T-helper 1 cell treated with Interleukin-12 subunit alpha and Interleukin-12 subunit beta and Interleukin-4 antibody, amounts not matched to agents 30 μg/mL and 1 μg/mL, for 36 hours (primary cell): ENCODE results near the gene HACE1.
"Not testable (repeated sequence)": the region's sequence is repeated elsewhere in the genome, so short reads cannot be mapped to it uniquely, and the experiment has no call there.

Experiments used
- H3K27ac Mint-ChIP-seq: one replicate; pipeline ENCODE4 v1.8.0; 2021; ENCODE audit warnings: mild to moderate bottlenecking, mixed read lengths
- H3K27me3 Mint-ChIP-seq: one replicate; pipeline ENCODE4 v1.8.0; 2021; ENCODE audit warnings: low read depth, mixed read lengths
- H3K36me3 Mint-ChIP-seq: one replicate; pipeline ENCODE4 v1.8.0; 2021; ENCODE audit warnings: low read depth, mixed read lengths
- H3K4me1 Mint-ChIP-seq: one replicate; pipeline ENCODE4 v1.8.0; 2021; ENCODE audit warnings: low read depth, mixed read lengths
- H3K4me3 Mint-ChIP-seq: one replicate; pipeline ENCODE4 v1.8.0; 2021; ENCODE audit warnings: mild to moderate bottlenecking, moderate library complexity, mixed read lengths
- H3K9me3 Mint-ChIP-seq: one replicate; pipeline ENCODE4 v1.8.0; 2021; ENCODE audit warnings: mixed read lengths

The HACE1 gene, protein sequence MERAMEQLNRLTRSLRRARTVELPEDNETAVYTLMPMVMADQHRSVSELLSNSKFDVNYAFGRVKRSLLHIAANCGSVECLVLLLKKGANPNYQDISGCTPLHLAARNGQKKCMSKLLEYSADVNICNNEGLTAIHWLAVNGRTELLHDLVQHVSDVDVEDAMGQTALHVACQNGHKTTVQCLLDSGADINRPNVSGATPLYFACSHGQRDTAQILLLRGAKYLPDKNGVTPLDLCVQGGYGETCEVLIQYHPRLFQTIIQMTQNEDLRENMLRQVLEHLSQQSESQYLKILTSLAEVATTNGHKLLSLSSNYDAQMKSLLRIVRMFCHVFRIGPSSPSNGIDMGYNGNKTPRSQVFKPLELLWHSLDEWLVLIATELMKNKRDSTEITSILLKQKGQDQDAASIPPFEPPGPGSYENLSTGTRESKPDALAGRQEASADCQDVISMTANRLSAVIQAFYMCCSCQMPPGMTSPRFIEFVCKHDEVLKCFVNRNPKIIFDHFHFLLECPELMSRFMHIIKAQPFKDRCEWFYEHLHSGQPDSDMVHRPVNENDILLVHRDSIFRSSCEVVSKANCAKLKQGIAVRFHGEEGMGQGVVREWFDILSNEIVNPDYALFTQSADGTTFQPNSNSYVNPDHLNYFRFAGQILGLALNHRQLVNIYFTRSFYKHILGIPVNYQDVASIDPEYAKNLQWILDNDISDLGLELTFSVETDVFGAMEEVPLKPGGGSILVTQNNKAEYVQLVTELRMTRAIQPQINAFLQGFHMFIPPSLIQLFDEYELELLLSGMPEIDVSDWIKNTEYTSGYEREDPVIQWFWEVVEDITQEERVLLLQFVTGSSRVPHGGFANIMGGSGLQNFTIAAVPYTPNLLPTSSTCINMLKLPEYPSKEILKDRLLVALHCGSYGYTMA

DNA sequence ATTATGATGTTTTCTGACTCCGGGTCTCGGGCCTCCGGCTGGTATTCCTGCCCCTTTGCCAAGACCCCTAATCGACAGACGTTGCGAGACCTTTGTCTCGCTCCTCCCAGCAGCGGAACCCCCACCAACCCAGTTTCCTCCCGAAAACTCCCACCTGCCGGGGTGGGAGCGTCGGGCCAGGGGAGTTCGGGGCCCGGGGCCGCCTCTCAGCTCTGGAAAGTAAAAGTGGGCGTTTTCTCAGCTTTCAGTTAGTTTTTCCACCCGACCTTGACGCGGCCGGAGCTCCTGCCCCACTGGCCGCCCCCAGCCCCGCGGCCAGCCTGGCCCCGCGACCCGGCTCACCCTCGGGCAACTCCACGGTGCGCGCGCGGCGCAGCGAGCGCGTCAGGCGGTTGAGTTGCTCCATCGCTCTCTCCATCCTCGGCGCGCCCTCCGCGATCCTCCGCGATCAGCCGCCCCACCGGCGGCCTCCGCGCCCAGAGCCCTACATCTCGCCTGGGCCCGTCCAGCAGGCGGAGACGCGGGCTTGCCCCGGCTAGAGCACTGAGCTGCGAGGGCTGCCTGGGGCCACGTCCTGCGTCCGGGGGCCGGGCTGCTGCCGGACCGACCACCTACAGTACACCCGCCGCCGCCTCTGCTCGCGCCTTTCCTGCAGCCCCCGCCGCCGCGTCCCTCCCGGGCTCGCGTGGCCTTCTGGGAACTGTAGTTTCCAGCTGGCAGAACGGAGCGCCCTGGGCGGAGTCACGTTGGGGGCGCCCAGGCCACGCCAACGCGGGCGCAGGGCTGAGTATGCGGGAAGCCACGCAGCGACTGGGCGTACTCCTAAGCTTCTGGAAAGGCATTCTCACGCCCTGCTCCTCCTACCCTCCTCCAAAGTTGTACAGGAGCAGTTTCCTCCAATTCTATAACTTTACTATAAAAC is at the start of gene HACE1:
TSS of gene HACE1 (minus strand) at position 695 of the 922 bp plus-strand sequence. CDS start at position 418, 277 bp downstream.
- H3K36me3 Mint-ChIP-seq, result peaks cover 5% of the 10 kb centered on the region
- peak within 1 kb of the TSS; percentile 77 for H3K27ac Mint-ChIP-seq
- peaks cover 23% of the 10 kb centered on the region for H3K4me1 Mint-ChIP-seq
- peak within 1 kb of the TSS; percentile 90 for H3K4me3 Mint-ChIP-seq
- H3K9me3 Mint-ChIP-seq, result no peaks in the 10 kb centered on the region
- H3K27me3 Mint-ChIP-seq, result peaks cover 8% of the 10 kb centered on the region

DNA sequence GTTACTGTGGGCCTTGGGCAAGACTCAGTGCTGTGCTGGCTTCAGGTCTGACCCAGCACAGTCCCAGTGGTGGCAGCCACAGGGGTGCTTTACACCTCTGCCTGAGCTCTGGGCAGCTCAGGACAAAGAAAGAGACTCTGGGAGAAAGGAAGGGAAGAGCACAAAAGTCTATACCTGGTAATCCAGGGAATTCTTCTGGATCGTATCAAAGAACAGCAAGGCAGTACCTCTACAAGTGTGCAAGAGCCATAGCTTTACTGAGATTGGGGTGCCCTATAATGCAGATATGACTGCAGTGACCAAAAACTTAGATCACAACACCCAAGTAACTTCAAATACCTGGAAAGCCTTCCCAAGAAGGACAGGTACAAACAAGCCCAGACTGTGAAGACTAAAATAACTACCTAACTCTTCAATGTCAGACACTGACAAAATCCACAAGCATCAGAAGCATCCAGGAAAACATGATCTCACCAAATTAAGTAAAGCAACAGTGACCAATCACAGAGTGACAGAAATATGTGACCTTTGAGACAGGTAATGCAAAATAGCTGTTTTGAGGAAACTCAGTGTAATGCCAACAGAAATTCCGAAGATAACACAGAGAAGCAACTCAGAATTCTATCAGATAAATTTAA is 49.3 kb upstream of the HACE1 start:
- H3K36me3 Mint-ChIP-seq, result no peaks in the 10 kb centered on the region
- H3K4me3 Mint-ChIP-seq, result no peak overlapping the region
- no peaks in the 10 kb centered on the region for H3K9me3 Mint-ChIP-seq
- H3K27me3 Mint-ChIP-seq, result peaks cover 20% of the 10 kb centered on the region
- H3K4me1 Mint-ChIP-seq, result no peaks in the 10 kb centered on the region
- H3K27ac Mint-ChIP-seq, result no peak overlapping the region

DNA sequence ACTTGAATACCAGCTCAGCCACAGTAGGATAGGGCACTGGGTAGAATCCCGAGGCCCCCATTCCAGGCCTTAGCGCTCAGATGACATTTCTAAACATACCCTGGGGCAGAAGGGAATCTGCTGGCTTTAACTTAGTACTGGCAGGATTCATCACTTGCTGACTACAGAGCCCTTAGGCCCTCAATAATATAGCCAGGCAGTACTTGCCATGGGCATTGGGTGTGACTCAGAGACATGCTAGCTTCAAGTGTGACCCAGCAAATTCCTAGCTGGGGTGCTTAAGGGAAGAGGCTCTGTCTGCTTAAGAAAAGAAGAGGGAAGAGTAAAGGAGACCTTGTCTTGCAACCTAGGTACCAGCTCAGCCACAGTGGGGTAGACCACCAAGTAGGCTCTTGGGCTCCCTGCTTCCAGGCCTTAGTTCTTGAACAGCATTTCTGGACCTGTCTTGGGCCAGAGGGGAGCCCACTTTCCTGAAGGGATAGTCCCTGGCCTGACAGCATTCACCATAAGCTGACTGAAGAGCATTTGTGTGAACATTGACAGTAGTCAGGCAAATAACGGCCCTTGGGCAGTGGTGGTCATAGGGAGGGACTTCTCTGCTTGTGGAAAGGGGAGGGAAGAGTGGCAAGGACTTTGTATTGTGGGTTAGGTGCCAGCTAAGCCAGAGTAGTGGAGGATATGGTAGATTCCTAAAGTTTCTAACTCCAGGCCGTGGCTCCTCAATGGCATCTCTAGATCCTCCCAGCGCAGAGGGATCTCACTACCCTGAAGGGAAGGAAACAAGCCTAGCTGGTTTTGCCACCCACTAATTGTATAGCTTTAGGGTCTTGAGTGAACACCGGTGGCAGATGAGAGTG is 48.5 kb upstream of the HACE1 start:
- H3K27ac Mint-ChIP-seq, result no peak overlapping the region
- peaks cover 14% of the 10 kb centered on the region for H3K27me3 Mint-ChIP-seq
- H3K9me3 Mint-ChIP-seq, result no peaks in the 10 kb centered on the region
- H3K4me1 Mint-ChIP-seq, result no peaks in the 10 kb centered on the region
- no peak overlapping the region for H3K4me3 Mint-ChIP-seq
- H3K36me3 Mint-ChIP-seq, result no peaks in the 10 kb centered on the region

DNA sequence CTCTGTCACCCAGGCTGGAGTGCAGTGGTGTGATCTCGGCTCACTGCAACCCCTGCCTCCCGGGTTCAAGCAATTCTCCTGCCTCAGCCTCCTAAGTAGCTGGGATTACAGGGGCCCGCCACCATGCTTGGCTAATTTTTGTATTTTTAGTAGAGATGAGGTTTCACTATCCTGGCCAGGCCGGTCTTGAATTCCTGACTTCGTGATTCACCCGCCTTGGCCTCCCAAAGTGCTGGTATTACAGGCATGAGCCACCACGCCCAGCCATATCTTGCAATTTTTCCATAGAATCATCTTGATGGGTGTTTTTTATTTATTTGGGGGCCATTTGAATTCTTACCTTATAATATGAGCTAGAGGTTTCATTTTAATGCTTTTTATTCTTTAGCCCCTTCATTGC is 39.2 kb upstream of the HACE1 start:
- not testable (repeated sequence) for H3K4me1 Mint-ChIP-seq, H3K9me3 Mint-ChIP-seq, H3K27me3 Mint-ChIP-seq, H3K4me3 Mint-ChIP-seq, H3K36me3 Mint-ChIP-seq, H3K27ac Mint-ChIP-seq

DNA sequence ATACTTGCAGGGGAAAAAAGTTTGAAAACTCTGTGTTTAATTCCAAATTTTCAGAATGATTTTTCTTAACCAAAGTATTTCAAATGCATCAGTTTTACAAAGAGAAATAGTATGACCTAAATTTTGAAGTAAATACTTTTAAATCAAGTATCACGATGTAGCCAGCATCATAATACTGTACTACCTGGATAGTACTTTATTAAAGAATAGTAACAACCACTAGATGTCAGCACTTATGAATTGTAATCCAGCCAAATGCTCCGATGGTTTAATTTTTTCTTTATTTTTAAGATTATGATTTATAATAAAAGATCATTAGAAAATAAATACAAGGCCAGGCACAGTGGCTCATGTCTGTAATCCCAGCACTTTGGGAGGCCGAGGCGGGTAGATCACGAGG is 37.2 kb upstream of the HACE1 start:
- no peaks in the 10 kb centered on the region for H3K4me1 Mint-ChIP-seq
- no peak overlapping the region for H3K27ac Mint-ChIP-seq
- H3K27me3 Mint-ChIP-seq, result peaks cover 7% of the 10 kb centered on the region
- H3K4me3 Mint-ChIP-seq, result no peak overlapping the region
- H3K36me3 Mint-ChIP-seq, result no peaks in the 10 kb centered on the region
- H3K9me3 Mint-ChIP-seq, result no peaks in the 10 kb centered on the region

DNA sequence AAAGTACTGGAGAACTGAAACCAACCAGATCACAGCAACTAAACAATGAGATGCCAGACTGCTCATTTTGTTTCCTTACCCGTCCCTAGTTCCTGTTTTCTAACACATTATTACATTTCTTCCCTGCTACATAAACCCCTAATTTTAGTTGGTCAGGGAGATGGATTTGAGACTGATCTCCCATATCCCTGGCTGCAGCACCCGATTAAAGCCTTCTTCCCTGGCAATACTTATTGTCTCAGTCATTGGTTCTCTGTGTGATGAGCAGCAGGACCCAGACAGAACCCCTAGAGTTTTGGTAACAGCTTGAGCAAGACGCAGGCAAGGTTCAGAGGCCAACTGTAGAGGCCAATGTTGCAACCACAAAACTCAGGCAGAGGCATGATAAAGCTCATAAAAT is 28.3 kb upstream of the HACE1 start:
- Mint-ChIP-seq H3K27ac (no peak overlapping the region), H3K27me3 (no peaks in the 10 kb centered on the region), H3K4me3 (no peak overlapping the region), H3K36me3 (no peaks in the 10 kb centered on the region), H3K9me3 (peaks cover 6% of the 10 kb centered on the region), H3K4me1 (no peaks in the 10 kb centered on the region)

DNA sequence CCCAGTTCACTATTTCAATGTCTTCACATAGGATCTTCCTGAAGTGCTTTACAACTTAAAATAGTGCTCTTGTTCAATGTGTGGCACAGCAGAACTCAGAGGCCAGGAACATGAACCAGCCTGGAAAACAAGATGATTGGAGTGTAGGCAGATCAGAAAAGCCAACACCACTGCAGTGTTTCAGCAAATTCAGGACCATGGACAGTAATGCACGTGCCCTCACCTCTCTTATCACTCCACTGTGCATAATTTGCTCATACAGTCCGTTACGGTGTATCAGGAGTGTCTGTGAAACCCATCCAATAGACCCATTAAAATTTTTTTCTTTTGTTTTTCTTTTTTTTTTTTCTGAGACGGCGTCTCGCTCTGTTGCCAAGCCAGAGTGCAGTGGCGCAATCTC is 27.6 kb upstream of the HACE1 start:
- no peaks in the 10 kb centered on the region for H3K27me3 Mint-ChIP-seq
- H3K9me3 Mint-ChIP-seq, result peaks cover 6% of the 10 kb centered on the region

DNA sequence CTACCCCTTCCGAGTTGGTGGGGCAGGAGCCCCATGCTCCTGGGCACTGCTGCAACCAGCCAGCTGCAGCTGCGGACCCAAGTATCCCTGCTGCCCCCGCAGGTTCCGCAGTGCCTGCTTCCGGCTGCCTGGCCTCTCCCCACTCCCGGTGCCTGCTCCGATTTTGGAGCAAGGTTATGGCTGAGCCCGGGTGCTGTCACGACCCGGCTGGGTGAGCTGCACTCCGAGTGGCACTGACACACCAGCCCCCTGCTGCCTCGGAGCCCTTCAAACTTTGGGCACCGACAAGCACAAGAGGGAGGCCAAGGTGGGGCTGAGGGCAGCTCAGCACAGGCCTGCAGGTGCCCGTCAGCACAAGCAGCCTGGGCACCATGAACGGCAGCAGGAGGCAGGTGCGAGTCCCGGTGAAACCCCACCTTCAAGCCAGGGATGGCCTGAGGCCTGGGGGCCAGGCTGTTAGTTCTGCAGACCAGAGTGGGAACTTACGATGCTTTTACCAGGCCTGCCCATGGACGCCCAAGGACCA is 25.9 kb upstream of the HACE1 start:
- H3K27ac Mint-ChIP-seq, result no peak overlapping the region
- H3K4me3 Mint-ChIP-seq, result no peak overlapping the region
- H3K36me3 Mint-ChIP-seq, result no peaks in the 10 kb centered on the region
- H3K27me3 Mint-ChIP-seq, result peaks cover 3% of the 10 kb centered on the region
- H3K9me3 Mint-ChIP-seq, result peaks cover 6% of the 10 kb centered on the region
- H3K4me1 Mint-ChIP-seq, result no peaks in the 10 kb centered on the region

More for the DNA sequence above, 27.6 kb upstream of the HACE1 start:
- no peaks in the 10 kb centered on the region for H3K4me1 Mint-ChIP-seq
- H3K27ac Mint-ChIP-seq, result no peak overlapping the region
- H3K4me3 Mint-ChIP-seq, result no peak overlapping the region
- H3K36me3 Mint-ChIP-seq, result no peaks in the 10 kb centered on the region

DNA sequence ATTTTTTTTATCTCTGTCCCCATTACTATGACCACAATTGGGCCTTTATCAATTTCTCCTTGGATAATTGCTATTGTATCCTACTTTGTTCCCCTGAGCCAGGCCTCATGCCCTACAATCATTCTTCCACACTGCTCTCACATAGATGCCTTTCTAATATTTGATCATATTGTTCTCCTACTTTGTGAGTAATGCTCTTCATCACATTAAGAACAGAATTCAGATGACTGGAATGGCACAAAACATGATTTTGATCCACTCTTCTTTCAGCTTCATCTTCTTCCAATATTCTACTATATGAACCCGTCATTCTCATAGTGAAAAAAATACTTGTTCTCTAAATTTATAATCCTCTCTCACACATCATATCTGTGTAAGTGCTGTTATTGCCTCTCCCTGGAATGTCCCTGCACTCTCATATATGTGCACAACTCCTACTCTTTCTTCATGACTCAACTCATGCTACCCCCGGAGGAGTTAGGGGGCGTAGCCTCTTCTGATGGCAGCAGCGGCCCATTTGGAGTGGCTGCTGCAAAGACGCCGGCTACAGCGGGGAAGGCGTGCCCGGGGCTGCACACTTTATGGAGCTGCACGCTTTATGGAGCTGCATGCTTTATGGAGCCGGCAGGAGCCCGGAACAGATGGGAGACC is 25.3 kb upstream of the HACE1 start:
- peaks cover 3% of the 10 kb centered on the region for H3K27me3 Mint-ChIP-seq
- H3K9me3 Mint-ChIP-seq, result peaks cover 6% of the 10 kb centered on the region
- H3K4me1 Mint-ChIP-seq, result no peaks in the 10 kb centered on the region
- no peak overlapping the region for H3K27ac Mint-ChIP-seq
- H3K36me3 Mint-ChIP-seq, result no peaks in the 10 kb centered on the region
- H3K4me3 Mint-ChIP-seq, result no peak overlapping the region

DNA sequence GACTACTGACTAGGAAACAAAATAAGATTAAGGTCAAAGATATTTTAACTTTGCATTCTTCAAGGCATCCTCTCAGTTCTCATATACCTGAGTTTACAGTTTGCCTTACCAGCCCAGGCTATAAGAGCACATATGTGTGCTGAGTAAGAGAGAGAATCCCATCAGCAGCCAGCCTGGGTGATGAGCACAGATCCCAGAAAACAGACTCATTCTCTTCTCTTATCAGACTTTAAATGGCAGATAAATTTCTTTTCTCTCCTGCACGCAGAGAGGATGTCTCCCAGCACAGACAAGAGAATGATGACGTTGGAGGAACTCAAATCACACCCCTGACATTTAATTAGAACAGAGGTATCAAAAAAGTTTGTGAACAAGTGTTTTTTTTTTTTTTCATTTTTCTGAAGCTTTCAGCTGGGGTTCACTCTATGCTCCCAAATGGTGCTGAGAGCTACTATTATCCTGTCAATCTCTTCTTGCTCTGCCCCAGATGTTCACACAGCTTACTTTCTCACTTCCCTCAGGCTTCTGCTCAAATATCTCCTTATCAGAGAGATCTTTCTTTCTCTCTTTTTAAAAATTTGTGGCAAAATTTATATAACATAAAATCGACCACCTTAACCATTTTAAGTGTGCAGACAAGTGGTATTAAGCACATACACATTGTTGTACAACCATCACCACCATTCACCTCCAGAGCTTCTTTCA is 22.4 kb upstream of the HACE1 start:
- peaks cover 3% of the 10 kb centered on the region for H3K27me3 Mint-ChIP-seq
- no peak overlapping the region for H3K27ac Mint-ChIP-seq

DNA sequence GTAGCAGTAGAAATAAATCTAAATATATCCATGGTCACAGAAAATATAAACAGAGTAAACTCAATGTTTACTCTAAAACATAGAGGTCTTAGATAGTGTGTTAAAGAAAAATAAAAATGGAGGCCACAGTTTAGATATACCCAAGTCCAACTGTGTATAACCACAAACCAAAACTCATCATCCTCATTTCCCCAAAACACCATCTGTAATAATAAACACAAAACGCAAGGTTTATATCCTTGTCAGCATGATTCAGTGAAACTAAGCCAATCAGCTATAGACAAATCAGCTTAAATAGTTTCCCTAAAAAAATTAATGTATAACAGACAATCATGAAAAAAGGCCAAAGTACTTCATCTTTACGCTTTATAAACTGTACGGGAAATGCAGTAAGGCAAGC is 2.7 kb upstream of the HACE1 start:
- Mint-ChIP-seq H3K4me3 (no peak overlapping the region), H3K27me3 (peaks cover 16% of the 10 kb centered on the region), H3K9me3 (no peaks in the 10 kb centered on the region), H3K27ac (no peak overlapping the region), H3K4me1 (peaks cover 23% of the 10 kb centered on the region), H3K36me3 (peaks cover 4% of the 10 kb centered on the region)

More for the DNA sequence above, 22.4 kb upstream of the HACE1 start:
- Mint-ChIP-seq H3K36me3 (no peaks in the 10 kb centered on the region), H3K4me3 (no peak overlapping the region), H3K9me3 (no peaks in the 10 kb centered on the region), H3K4me1 (no peaks in the 10 kb centered on the region)

DNA sequence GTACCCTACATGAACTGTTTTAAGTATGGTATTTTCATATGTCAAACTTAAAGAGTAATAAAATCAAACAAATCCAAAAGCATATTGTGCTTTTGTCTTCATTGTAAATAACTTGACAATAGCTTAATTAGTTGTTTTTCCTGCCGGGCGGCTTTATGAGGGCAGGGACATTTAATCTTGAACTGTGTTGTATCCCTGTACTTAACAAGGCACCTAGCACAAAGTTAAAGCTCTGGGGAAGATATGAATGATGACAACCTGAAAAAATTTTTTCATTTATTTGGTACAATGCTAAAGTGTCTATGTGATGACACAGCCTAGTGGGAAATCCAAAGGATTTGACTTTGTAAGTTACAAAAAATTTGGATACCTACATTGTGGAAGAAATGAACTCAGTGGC is 502 bp upstream of the HACE1 start:
- Mint-ChIP-seq H3K4me1 (peaks cover 23% of the 10 kb centered on the region), H3K27me3 (peaks cover 8% of the 10 kb centered on the region), H3K4me3 (peak overlapping the region; percentile 90), H3K36me3 (peaks cover 5% of the 10 kb centered on the region), H3K27ac (peak overlapping the region; percentile 63), H3K9me3 (no peaks in the 10 kb centered on the region)
